NCI-H128 (cell line): ENCODE measurements around the gene SIAH3.
A peak's percentile ranks its signal among the peaks of the same experiment; 100 is the strongest.

Source experiments
- DNase-seq: peaks from one replicate; lab custom pipeline; 2025; ENCODE audit not compliant: unreplicated experiment; lab: John Stamatoyannopoulos, UW

Gene SIAH3

GRCh38 chr13:45863709-45864590, 12.4 kb upstream of the SIAH3 start:
- DNase-seq: no peak

- no peak for DNase-seq
These were observed 9.8 kb upstream of the SIAH3 start for GRCh38 chr13:45861322-45861721.

DNA sequence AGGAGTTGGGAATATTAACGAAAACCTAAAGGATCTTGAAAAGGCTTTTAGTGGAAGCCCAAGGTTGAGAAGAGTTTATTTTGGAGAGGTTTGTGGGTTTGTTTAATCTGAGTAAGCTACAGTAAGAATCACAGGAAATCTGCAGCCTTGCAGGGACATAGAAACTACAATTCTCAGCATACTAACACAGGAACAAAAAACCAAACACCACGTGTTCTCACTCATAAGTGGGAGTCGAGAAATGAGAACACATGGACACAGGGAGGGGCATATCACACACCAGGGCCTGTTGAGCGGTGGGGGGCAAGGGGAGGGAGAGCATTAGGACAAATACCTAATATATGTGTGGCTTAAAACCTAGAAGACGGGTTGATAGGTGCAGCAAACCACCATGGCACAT, 8.7 kb upstream of the SIAH3 start:
- DNase-seq: no peak

- no peak for DNase-seq
These were observed 8.2 kb upstream of the SIAH3 start for GRCh38 chr13:45859705-45860104.

GRCh38 chr13:45852494-45852893, 941 bp upstream of the SIAH3 start:
- no peak for DNase-seq

DNA sequence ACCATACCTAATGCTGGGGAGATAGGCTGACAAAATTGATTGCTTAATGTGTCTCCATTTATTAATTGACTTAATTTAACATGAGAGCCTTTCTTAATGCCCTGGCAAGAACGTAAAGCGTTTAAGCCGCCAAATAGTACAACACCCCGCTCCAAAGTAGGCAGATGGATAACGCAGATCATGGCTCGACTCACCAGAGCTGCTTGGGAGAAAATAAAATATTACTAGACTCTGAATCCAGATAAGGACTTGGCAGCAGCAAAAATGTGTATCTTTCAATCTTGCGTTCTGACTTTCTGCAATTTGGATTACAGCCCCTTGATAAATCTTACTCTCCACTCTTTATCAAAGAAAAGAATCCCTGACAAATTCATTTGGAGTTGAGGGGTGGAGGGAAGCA, 403 bp upstream of the SIAH3 start:
- no peak for DNase-seq

DNA sequence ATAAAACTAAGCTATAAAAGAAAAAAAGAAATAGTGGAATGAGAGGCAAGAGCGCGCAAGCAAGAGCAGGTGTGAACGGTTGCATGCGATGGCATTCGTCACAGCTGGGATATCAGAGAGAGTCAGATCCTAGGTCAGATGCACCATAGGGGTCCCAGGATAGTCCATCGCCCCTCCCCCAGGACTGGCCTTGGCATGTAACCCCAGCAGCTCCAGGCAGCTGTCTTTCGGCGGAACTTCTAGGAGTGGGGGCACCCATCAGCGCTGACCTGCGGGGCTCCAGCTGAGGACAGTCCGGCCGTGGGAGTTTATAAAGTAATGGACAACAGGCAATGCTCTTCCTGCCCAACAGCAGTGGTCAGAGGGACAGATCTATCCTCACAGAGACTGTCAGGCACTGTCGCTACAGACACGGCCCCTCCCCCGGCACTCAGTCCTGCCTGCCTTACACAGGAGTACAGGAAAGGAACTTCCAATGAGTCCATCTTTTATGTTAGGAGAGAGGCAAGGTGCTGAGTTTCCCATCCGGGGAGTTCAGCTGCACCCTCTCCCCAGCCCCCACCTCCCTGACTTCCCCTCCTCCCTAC, 1.4 kb downstream of the SIAH3 start:
- no peak for DNase-seq

DNA sequence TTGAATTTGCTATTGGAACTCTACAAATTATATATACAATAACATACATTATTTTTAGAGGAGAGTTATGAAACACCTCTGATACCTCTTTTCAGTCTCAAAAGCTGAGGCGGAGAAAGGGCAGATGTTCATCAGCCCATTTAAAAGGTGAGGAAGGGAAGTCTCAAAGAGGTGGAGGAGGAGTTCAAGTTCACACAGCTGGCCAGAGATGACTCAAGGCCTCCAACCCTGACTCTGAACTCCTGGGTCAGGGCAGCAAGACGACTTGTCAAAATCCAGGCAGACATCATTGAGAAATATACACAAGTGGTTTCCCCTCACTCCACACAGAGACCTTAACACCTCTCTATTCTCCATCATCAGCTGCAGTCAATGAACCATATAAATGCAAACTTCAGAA, 2.1 kb downstream of the SIAH3 start:
- no peak for DNase-seq

DNA sequence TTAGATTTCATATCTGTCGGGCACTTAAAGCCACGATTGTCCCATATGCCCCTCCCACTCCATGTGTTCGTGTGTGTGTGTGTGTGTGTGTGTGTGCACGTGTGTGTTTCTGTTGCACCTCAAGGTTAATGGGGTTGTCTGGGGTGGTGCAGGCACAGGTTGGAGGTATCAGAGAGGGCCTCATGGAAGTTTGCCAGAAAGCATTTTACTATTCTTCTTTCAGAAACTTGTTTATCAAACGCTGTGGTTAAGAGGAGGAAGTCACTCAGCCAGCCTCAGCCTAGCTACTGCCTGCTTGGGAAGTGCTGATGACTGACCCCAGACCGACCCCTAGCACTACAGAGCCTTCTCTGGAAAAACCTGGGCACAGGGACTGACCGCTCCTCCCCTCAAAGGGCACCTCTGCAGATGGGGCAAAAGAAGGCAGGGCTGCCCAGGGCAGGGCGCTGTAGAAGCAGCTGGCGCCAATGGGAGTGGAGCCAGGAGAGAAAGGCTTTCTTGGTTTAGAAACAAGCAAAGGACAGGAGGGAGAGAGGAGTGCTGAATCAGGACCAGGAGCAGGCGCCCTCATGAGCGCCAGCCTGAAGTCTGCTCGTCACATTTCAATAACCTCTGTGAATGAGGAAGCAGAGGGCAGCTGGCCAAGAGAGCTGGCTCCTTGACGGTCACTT, 3.9 kb downstream of the SIAH3 start:
- DNase-seq: peak; percentile 12

DNA sequence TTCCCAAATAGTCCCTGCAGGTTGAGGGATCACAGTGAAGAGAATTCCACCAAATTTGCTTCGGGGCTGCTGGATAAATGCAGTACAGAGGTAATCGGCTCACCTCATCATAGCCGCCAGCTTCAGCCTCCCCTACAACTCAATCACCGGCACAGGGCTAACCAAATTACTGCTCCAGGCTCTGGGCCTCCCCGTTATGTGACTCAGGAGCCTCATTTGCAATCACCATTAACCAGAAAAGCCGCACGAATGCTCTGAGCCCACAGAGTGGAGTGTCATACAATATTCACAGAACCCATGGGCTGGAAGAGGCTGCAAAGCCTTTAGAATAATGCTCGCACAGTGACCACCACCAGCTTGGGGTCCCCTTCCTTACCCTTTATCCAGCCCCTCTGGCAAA, 4.9 kb downstream of the SIAH3 start:
- DNase-seq: no peak

GRCh38 chr13:45838171-45838745, 13.3 kb downstream of the SIAH3 start:
- DNase-seq: no peak

- no peak for DNase-seq
These were observed 14.4 kb downstream of the SIAH3 start for GRCh38 chr13:45837111-45837510.

DNA sequence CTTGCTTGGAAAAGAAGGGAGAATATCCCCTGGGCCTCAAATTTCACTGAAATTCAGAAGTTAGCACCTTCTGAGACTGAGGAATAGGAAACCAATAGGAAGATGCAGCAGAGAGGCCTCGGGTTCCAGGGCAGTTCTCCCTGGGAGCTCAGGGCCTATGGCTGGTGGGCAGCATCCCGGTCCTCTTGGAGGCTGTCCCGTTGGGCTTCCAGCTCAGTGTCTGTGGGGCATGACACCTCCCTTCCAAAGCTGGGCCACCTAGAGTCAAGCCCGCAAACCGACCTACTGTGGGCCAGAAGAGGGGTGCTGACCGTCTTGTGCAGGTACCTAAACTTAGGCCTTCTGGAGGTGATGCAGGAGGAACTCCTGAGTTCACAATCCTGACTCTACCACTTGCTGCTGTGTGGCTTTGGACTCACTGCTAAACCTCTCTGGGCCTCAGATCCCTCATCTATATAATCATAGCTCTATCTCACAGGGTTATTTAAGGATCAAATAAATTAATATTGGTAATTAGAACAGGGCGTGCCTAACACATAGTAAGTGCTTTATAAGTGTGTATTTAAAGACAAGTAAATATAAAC, 17.1 kb downstream of the SIAH3 start:
- no peak for DNase-seq

GRCh38 chr13:45833663-45834375, 17.7 kb downstream of the SIAH3 start:
- no peak for DNase-seq

- no peak for DNase-seq
These were observed 18.3 kb downstream of the SIAH3 start for GRCh38 chr13:45833242-45833641.

- DNase-seq: no peak
These were observed 19.7 kb downstream of the SIAH3 start for GRCh38 chr13:45831851-45832250.

GRCh38 chr13:45830121-45830520, 21.4 kb downstream of the SIAH3 start:
- no peak for DNase-seq

GRCh38 chr13:45828256-45828968, 23.1 kb downstream of the SIAH3 start:
- DNase-seq: no peak

GRCh38 chr13:45827318-45827717, 24.2 kb downstream of the SIAH3 start:
- DNase-seq: no peak

DNA sequence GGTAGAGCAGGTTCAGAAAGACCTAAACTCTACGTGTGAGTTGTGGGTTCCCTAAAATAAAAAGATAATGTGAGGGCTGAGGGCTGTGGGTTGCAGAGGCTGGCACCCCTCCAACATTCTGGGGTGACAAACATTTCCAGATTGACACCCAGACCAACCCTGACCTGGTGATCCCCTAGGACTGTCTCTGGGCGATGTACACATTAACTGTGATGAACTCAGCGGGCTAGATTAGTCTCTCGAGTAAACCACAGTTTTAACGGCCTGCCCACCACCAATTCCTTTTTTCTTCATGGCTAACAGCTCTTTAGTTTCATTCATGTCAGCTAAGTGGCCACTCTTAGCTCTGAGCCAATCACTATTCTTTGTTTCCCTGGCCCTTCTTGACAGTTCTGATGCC, 24.8 kb downstream of the SIAH3 start:
- no peak for DNase-seq
